SK-N-MC (cell line): ENCODE data around the gene MDH2.

ENCODE experiments used
- EZH2 ChIP-seq: fragments of 200-600 bp; sonication (generic); IDR thresholded peaks from one replicate; pipeline ENCODE4 v1.6.1; 2017; ENCODE audit warnings: antibody characterized with exemption
- POLR2AphosphoS5 ChIP-seq: IDR thresholded peaks from 2 replicates; pipeline ENCODE4 v1.6.1; 2012; ENCODE audit warnings: mild to moderate bottlenecking, low read depth, low read length, borderline replicate concordance

- no peak for TF ChIP-seq POLR2AphosphoS5
- TF ChIP-seq EZH2 = no peak
Measured at GRCh38 chr7:76031964-76032363, 15.9 kb upstream of the MDH2 start.
